ENCODE data around the gene AP2S1.
A peak's percentile ranks its signal among the peaks of the same experiment; 100 is the strongest.

AP2S1 gene

DNA sequence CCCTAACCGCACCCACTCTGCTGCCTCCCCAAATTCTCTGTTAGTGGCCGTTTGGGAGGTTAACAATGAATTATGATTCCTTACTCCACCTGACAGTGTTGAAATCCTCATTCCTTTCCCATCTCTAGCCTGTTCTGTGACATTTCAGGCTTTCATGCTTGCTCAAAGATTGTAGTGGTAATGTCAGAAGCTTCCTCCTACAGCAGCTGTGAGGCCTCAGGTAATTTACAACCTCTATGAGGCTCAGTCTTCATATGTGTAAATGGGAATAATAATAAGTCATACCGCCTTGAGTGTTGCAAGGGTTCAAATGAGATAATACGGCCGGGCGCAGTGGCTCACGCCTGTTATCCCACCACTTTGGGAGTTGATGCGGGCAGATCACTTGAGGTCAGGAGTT, 61.3 kb downstream of the AP2S1 start:
- Histone ChIP-seq H3K27ac (ENCODE audit: extremely low read depth, low read depth, low read length) (no peak overlapping the region), H3K4me3 (ENCODE audit: low read depth, low read length) (no peak overlapping the region), H3K36me3 (ENCODE audit: control insufficient read depth in 2 of 2, insufficient read depth in 1 of 2, low read length in 2 of 2) (peaks cover 9 to 17% of the 10 kb centered on the region in 2 experiments; a peak in 2 of 3 replicates), H3K4me1 (ENCODE audit: control insufficient read depth, insufficient read depth, low read length) (peaks cover 14% of the 10 kb centered on the region), H3K9me3 (ENCODE audit: control insufficient read depth, insufficient read depth, low read depth, low read length) (no peaks in the 10 kb centered on the region)
- POLR2A ChIA-PET, result interaction anchor here (0.6 to 3.7 kb wide), 14 partner anchors 9 to 920 kb away, joined by 3 to 50 read pairs (median 10); partner anchors contain the start of gene AP2S1
- no peak for TF ChIP-seq ZNF792 (tag by site-specific recombination; IDR thresholded peaks at IDR 0.05)
- no peak for TF ChIP-seq ZNF202 (tag by site-specific recombination; IDR thresholded peaks at IDR 0.05; ENCODE audit: borderline replicate concordance)
- TF ChIP-seq, protein P1, sequence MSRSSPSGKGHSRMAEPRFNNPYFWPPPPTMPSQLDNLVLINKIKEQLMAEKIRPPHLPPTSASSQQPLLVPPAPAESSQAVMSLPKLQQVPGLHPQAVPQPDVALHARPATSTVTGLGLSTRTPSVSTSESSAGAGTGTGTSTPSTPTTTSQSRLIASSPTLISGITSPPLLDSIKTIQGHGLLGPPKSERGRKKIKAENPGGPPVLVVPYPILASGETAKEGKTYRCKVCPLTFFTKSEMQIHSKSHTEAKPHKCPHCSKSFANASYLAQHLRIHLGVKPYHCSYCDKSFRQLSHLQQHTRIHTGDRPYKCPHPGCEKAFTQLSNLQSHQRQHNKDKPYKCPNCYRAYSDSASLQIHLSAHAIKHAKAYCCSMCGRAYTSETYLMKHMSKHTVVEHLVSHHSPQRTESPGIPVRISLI (tag by site-specific recombination; IDR thresholded peaks at IDR 0.05), result no peak
- no peak for TF ChIP-seq MZF1 (tag by site-specific recombination; IDR thresholded peaks at IDR 0.05; ENCODE audit: borderline replicate concordance)
- CTCF ChIA-PET, result interaction anchor here (0.8 to 3.9 kb wide), 5 partner anchors 24 to 202 kb away, joined by 3 to 25 read pairs (median 5); no protein-coding TSS in a partner anchor

DNA sequence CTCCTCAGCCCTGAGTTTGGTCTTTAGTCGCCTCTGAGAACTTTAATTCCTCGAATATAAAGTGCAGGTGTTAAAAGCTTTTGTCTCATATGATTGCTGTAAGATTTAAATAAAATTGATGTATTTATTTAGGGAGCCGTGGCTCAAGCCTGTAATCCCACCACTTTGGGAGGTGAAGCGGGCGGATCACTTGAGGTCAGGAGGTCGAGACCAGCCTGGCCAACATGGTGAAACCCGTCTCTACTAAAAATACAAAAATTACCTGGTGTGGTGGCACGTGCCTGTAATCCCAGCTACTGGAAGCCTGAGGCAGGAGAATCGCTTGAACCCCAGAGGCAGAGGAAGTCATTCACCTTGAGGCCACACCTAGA, 61.7 kb downstream of the AP2S1 start:
- Histone ChIP-seq H3K36me3 (ENCODE audit: control insufficient read depth in 2 of 2, insufficient read depth in 1 of 2, low read length in 2 of 2) (peaks cover 9 to 21% of the 10 kb centered on the region in 2 experiments; a peak in 2 of 3 replicates), H3K4me1 (ENCODE audit: control insufficient read depth, insufficient read depth, low read length) (peaks cover 18% of the 10 kb centered on the region), H3K9me3 (ENCODE audit: control insufficient read depth, insufficient read depth, low read depth, low read length) (no peaks in the 10 kb centered on the region), H3K4me3 (ENCODE audit: low read depth, low read length) (no peak overlapping the region), H3K27ac (ENCODE audit: extremely low read depth, low read depth, low read length) (peak overlapping the region; percentile 19; the same call in 1 of the 2 replicates)
- ChIA-PET CTCF (interaction anchor here (0.5 to 3.9 kb wide), 6 partner anchors 21 to 202 kb away, joined by 3 to 25 read pairs (median 5); no protein-coding TSS in a partner anchor), POLR2A (interaction anchor here (0.6 to 3.7 kb wide), 43 partner anchors 7 to 920 kb away, joined by 3 to 50 read pairs (median 4); partner anchors contain the start of genes AP2S1, ARHGAP35, CALM3 and CCDC9)
- TF ChIP-seq ZNF394 (tag by site-specific recombination; IDR thresholded peaks at IDR 0.05; ENCODE audit: borderline replicate concordance), result no peak
- TF ChIP-seq, protein P2, sequence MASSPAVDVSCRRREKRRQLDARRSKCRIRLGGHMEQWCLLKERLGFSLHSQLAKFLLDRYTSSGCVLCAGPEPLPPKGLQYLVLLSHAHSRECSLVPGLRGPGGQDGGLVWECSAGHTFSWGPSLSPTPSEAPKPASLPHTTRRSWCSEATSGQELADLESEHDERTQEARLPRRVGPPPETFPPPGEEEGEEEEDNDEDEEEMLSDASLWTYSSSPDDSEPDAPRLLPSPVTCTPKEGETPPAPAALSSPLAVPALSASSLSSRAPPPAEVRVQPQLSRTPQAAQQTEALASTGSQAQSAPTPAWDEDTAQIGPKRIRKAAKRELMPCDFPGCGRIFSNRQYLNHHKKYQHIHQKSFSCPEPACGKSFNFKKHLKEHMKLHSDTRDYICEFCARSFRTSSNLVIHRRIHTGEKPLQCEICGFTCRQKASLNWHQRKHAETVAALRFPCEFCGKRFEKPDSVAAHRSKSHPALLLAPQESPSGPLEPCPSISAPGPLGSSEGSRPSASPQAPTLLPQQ (tag by site-specific recombination; IDR thresholded peaks at IDR 0.05), result 0 out of 2 replicates have a peak, but pooled peaks have one; percentile 0

DNA sequence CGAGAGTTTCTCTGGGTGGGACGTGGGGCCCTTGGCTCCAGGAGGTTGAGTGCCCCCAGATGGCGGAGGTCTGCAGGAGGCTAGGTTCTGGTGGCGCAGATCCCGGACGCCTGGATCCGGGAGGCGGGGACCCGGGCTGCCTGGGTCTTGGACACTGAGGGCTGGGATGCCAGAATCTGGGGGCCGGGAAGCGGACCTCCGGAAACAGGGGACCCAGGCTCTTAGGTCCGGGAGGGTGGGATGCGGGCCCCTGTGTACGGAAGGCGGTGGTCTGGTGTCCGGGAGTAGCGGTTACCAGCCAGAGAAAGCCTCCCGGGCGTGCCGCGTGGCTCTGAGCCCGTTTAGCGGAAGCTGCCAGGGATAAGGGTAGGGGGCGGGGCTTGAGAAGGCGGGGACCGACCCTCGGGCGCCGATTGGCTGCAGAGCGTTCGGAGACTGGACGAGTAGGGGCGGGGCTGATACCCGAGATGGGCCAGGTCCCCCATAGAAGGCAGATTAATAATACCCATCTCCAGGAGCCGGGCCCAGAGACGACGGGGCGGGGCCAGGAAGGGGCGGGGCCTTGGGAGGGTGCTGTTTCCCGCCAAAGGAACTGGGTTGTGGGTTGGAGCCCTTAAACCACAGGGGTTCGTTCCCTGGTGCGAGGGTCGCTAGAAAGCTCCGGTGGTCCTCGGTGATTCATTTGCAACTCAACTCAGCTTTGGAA, 62.2 kb downstream of the AP2S1 start, which contains the start of gene SLC1A5:
SLC1A5 (minus strand) TSS at position 333 of the 706 bp plus-strand sequence. CDS start 629 bp downstream, outside the sequence.
- CTCF ChIA-PET, result interaction anchor here (0.5 to 3.9 kb wide), 11 partner anchors 21 to 250 kb away, joined by 3 to 25 read pairs (median 4); no protein-coding TSS in a partner anchor
- Histone ChIP-seq H3K4me3 (ENCODE audit: low read depth, low read length) (peak within 1 kb of the TSS; percentile 57), H3K9me3 (ENCODE audit: control insufficient read depth, insufficient read depth, low read depth, low read length) (no peaks in the 10 kb centered on the region), H3K4me1 (ENCODE audit: control insufficient read depth, insufficient read depth, low read length) (peaks cover 24% of the 10 kb centered on the region), H3K36me3 (ENCODE audit: control insufficient read depth in 2 of 2, insufficient read depth in 1 of 2, low read length in 2 of 2) (peaks cover 12 to 26% of the 10 kb centered on the region in 2 experiments; a peak in 2 of 3 replicates), H3K27ac (ENCODE audit: extremely low read depth, low read depth, low read length) (peak within 1 kb of the TSS; percentile 96)
- POLR2A ChIA-PET, result interaction anchor here (0.6 to 3.7 kb wide), 45 partner anchors 8 to 921 kb away, joined by 3 to 50 read pairs (median 4); partner anchors contain the start of genes AP2S1, ARHGAP35, CALM3 and CCDC9
- TF ChIP-seq, protein P3, sequence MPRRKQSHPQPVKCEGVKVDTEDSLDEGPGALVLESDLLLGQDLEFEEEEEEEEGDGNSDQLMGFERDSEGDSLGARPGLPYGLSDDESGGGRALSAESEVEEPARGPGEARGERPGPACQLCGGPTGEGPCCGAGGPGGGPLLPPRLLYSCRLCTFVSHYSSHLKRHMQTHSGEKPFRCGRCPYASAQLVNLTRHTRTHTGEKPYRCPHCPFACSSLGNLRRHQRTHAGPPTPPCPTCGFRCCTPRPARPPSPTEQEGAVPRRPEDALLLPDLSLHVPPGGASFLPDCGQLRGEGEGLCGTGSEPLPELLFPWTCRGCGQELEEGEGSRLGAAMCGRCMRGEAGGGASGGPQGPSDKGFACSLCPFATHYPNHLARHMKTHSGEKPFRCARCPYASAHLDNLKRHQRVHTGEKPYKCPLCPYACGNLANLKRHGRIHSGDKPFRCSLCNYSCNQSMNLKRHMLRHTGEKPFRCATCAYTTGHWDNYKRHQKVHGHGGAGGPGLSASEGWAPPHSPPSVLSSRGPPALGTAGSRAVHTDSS (tag by site-specific recombination; IDR thresholded peaks at IDR 0.05), result peak; percentile 27; the same call in 1 of the 2 replicates
- TF ChIP-seq, protein P4, sequence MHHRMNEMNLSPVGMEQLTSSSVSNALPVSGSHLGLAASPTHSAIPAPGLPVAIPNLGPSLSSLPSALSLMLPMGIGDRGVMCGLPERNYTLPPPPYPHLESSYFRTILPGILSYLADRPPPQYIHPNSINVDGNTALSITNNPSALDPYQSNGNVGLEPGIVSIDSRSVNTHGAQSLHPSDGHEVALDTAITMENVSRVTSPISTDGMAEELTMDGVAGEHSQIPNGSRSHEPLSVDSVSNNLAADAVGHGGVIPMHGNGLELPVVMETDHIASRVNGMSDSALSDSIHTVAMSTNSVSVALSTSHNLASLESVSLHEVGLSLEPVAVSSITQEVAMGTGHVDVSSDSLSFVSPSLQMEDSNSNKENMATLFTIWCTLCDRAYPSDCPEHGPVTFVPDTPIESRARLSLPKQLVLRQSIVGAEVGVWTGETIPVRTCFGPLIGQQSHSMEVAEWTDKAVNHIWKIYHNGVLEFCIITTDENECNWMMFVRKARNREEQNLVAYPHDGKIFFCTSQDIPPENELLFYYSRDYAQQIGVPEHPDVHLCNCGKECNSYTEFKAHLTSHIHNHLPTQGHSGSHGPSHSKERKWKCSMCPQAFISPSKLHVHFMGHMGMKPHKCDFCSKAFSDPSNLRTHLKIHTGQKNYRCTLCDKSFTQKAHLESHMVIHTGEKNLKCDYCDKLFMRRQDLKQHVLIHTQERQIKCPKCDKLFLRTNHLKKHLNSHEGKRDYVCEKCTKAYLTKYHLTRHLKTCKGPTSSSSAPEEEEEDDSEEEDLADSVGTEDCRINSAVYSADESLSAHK (tag by site-specific recombination; IDR thresholded peaks at IDR 0.05), result 0 out of 2 replicates have a peak, but pooled peaks have one; percentile 19
- TF ChIP-seq ZNF510 (tag by site-specific recombination; IDR thresholded peaks at IDR 0.05; ENCODE audit: insufficient replicate concordance) (no peak), ZNF2 (tag by site-specific recombination; IDR thresholded peaks at IDR 0.05) (peak; percentile 24; the same call in 1 of the 2 replicates), ZNF311 (tag by site-specific recombination; IDR thresholded peaks at IDR 0.05; ENCODE audit: borderline replicate concordance) (no peak), ZNF324 (tag by site-specific recombination; IDR thresholded peaks at IDR 0.05) (no peak), ZXDB (tag by site-specific recombination; IDR thresholded peaks at IDR 0.05) (peak; percentile 79), ZNF157 (tag by site-specific recombination; IDR thresholded peaks at IDR 0.05) (no peak), ZNF610 (tag by site-specific recombination; IDR thresholded peaks at IDR 0.05; ENCODE audit: borderline replicate concordance) (no peak), ZBTB21 (tag by site-specific recombination; IDR thresholded peaks at IDR 0.05) (no peak), ZNF544 (tag by site-specific recombination; IDR thresholded peaks at IDR 0.05) (no peak), BCL11A (tag by site-specific recombination; IDR thresholded peaks at IDR 0.05; ENCODE audit: low read depth) (no peak), ZNF350 (tag by site-specific recombination; IDR thresholded peaks at IDR 0.05) (no peak)
- TF ChIP-seq, protein P5, sequence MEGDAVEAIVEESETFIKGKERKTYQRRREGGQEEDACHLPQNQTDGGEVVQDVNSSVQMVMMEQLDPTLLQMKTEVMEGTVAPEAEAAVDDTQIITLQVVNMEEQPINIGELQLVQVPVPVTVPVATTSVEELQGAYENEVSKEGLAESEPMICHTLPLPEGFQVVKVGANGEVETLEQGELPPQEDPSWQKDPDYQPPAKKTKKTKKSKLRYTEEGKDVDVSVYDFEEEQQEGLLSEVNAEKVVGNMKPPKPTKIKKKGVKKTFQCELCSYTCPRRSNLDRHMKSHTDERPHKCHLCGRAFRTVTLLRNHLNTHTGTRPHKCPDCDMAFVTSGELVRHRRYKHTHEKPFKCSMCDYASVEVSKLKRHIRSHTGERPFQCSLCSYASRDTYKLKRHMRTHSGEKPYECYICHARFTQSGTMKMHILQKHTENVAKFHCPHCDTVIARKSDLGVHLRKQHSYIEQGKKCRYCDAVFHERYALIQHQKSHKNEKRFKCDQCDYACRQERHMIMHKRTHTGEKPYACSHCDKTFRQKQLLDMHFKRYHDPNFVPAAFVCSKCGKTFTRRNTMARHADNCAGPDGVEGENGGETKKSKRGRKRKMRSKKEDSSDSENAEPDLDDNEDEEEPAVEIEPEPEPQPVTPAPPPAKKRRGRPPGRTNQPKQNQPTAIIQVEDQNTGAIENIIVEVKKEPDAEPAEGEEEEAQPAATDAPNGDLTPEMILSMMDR (tag by site-specific recombination; IDR thresholded peaks at IDR 0.05), result no peak; the same call in 1 of the 2 replicates

Measured in HEK293 (cell line).